T-helper 22 cell (primary cell): ENCODE results near the gene THY1.
"Not testable (repeated sequence)": the region's sequence is repeated elsewhere in the genome, so short reads cannot be mapped to it uniquely, and the experiment has no call there.

Experiments used
- DNase-seq: peaks from one replicate; pipeline ENCODE4 v3.0.0-alpha.2; 2020; ENCODE audit warnings: low read depth

The THY1 gene

GRCh38 chr11:119417726-119418540, 5.0 kb downstream of the THY1 start:
- DNase-seq: no peak

- DNase-seq: no peak
Observed at GRCh38 chr11:119416606-119417580, 6.1 kb downstream of the THY1 start.

GRCh38 chr11:119415966-119416365, 7.0 kb downstream of the THY1 start:
- DNase-seq: no peak

- no peak for DNase-seq
Observed at GRCh38 chr11:119415517-119415916, 7.5 kb downstream of the THY1 start.

GRCh38 chr11:119414734-119415133, 8.2 kb downstream of the THY1 start:
- DNase-seq: no peak

GRCh38 chr11:119414321-119414720, 8.7 kb downstream of the THY1 start:
- no peak for DNase-seq

- no peak for DNase-seq
Observed at GRCh38 chr11:119412072-119412471, 10.9 kb downstream of the THY1 start.

GRCh38 chr11:119410501-119410900, 12.5 kb downstream of the THY1 start:
- DNase-seq: no peak

- DNase-seq: no peak
Observed at GRCh38 chr11:119409731-119410130, 13.2 kb downstream of the THY1 start.

- no peak for DNase-seq
Observed at GRCh38 chr11:119406005-119406404, 17.0 kb downstream of the THY1 start.

- DNase-seq: not testable (repeated sequence)
Observed at GRCh38 chr11:119405448-119405847, 17.5 kb downstream of the THY1 start.

- no peak for DNase-seq
Observed at GRCh38 chr11:119404872-119405271, 18.1 kb downstream of the THY1 start.

GRCh38 chr11:119403021-119403420, 20.0 kb downstream of the THY1 start:
- no peak for DNase-seq

GRCh38 chr11:119402470-119402869, 20.5 kb downstream of the THY1 start:
- no peak for DNase-seq

- DNase-seq: no peak
Observed at GRCh38 chr11:119400860-119401259, 22.1 kb downstream of the THY1 start.

- DNase-seq: no peak
Observed at GRCh38 chr11:119397740-119398139, 25.2 kb downstream of the THY1 start.

GRCh38 chr11:119396835-119397234, 26.1 kb downstream of the THY1 start:
- no peak for DNase-seq

- no peak for DNase-seq
Observed at GRCh38 chr11:119391275-119391674, 31.7 kb downstream of the THY1 start.

GRCh38 chr11:119389611-119390254, 33.2 kb downstream of the THY1 start:
- DNase-seq: no peak

GRCh38 chr11:119388103-119388502, 34.9 kb downstream of the THY1 start:
- DNase-seq: no peak

- DNase-seq: no peak
Observed at GRCh38 chr11:119384332-119384731, 38.6 kb downstream of the THY1 start.

GRCh38 chr11:119382513-119382912, 40.5 kb downstream of the THY1 start:
- DNase-seq: not testable (repeated sequence)
